GM08714 (cell line): ENCODE measurements around the gene CD55.

ENCODE experiments used
- H3K4me3 ChIP-seq: fragments of 200-500 bp; sonication (Bioruptor generic); 2 replicates; pipeline ENCODE4 v1.5.1; 2014; ENCODE audit warnings: mild to moderate bottlenecking, low read length, inconsistent platforms
- ZNF274 ChIP-seq: IDR thresholded peaks from 2 replicates; pipeline ENCODE4 v1.6.1; 2012; ENCODE audit warnings: mild to moderate bottlenecking, low read depth, low read length

Gene CD55, protein sequence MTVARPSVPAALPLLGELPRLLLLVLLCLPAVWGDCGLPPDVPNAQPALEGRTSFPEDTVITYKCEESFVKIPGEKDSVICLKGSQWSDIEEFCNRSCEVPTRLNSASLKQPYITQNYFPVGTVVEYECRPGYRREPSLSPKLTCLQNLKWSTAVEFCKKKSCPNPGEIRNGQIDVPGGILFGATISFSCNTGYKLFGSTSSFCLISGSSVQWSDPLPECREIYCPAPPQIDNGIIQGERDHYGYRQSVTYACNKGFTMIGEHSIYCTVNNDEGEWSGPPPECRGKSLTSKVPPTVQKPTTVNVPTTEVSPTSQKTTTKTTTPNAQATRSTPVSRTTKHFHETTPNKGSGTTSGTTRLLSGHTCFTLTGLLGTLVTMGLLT

DNA sequence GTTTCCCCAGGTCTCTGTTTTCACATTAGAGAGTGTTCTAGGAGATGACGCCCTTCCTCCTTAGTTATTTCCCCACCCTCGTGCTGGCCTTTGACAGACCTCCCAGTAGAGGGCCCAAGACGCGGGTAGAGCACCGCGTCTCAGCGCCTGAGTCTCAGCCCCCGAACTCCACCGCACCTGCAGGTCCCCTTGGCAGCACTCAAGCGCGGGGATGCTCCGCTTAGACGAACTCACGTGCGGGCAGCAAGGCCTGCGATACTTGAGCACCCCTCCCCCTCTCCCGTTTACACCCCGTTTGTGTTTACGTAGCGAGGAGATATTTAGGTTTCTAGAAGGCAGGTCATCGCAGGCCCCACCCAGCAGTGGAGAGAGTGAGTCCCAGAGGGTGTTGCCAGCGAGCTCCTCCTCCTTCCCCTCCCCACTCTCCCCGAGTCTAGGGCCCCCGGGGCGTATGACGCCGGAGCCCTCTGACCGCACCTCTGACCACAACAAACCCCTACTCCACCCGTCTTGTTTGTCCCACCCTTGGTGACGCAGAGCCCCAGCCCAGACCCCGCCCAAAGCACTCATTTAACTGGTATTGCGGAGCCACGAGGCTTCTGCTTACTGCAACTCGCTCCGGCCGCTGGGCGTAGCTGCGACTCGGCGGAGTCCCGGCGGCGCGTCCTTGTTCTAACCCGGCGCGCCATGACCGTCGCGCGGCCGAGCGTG is at the start of gene CD55:
Gene CD55, plus strand, starts transcription at position 600 of the 711 bp plus-strand sequence. Its CDS starts 88 bp downstream, at position 688.
- H3K4me3 ChIP-seq = peak within 1 kb of the TSS; percentile 76
- TF ChIP-seq ZNF274 = no peak

DNA sequence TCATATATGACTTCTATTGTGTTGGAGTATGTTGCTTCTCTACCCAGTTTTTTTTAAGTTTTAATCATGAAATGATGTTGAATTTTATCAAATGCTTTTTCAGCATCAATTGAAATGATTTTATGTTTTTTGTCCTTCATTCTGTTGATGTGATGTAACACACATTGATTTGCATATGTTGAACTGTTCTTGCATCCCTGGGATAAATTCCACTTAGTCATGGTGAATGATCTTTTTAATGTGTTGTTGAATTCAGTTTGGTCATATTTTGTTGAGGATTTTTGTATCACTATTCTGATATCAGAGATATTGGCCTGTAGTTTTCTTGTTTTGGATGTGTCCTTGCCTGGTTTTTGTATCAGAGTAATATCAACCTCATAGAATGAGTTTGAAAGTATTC is 46.6 kb upstream of the CD55 start:
- TF ChIP-seq ZNF274 = no peak
- no peak overlapping the region for H3K4me3 ChIP-seq

DNA sequence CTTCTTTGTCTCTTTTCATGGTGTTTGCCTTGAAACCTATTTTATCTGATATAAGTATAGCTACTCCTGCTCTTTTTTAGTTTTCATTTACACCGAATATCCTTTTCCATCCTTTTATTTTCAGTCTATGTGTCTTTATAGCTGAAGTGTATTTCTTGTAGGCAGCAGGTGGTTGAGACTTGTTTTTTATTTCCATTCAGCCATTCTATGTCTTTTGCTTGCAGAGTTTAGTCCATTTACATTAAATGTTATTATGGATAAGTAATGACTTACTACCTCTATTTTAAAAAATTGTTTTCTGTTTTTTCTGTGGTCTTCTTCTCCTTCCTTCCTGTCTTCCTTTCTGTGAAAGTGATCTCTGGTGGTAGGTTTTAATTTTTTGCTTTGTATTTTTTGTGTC is 45.0 kb upstream of the CD55 start:
- TF ChIP-seq ZNF274 = no peak
- no peak overlapping the region for H3K4me3 ChIP-seq

DNA sequence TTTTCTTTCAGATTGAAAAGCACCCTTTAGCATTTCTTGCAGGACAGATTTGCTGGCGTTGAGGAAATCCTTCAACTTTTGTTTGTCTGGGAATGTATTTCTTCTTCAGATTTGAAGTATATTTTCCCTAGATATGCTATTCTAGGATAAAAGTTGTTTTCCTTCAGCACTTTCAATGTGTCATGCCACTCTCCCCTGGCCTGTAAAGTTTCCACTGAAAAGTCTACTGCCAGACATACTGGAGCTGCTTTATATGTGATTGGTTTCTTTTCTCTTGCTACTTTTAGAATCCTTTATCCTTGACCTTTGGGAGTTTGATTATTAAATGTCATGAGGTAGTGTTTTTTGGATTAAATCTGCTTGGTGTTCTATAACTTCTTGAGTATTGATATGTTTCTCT is 44.2 kb upstream of the CD55 start:
- H3K4me3 ChIP-seq = no peak overlapping the region
- no peak for TF ChIP-seq ZNF274

DNA sequence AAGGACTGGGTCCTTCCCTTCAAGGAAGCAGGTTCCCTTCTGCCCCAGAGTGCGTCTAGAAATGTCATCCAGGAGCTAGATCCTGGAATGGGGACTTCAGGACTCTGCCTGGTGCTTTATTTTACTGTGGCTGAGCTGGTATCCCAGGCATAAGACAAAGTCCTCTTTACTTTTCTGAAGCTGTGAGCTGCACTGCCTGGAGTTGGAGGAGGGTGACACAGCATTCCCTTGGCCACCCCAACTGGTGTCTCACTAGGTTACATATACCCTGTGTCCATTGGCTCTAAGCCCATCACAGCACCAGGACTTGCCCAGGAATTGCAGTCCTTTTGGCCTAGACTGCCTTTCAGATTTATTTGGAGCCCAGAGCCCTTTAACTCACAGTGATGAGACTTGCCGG is 41.8 kb upstream of the CD55 start:
- no peak for TF ChIP-seq ZNF274
- no peak overlapping the region for H3K4me3 ChIP-seq

DNA sequence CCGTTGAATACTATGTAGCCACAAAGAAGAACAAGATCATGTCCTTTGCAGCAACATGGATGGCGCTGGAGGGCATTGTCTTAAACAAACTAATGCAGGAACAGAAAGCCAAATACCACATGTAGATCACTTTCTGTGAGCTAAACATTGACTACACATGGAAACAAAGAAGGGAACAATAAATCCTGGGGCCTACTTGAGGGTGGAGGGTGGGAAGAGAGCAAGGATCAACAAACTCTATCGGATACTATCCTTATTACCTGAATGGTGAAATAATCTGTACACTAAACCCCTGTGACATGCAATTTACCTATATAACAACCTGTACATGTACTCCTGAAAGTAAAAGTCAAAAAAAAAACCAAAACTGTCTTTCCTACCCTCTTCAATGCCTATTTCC is 40.8 kb upstream of the CD55 start:
- no peak for TF ChIP-seq ZNF274

DNA sequence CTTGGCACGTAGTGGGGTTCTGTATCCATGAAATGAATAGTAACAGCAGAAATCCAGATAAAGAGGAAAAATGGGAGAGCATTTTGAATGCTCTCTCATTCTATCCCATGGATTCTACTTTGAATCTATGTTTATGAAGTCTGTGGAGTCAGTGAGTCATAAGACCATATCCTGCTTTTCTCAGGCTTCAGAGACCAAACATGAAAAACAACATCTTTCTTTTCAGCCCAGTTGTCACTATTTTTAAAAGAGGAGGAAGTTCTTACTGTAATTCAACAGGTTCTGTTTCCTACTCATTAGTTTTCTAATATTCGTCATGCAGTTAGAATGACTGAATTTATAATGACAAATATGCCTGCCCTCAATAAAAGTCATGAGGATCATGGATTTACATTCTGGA is 39.4 kb upstream of the CD55 start:
- H3K4me3 ChIP-seq = no peak overlapping the region
- no peak for TF ChIP-seq ZNF274

More for the DNA sequence above, 40.8 kb upstream of the CD55 start:
- H3K4me3 ChIP-seq = no peak overlapping the region

DNA sequence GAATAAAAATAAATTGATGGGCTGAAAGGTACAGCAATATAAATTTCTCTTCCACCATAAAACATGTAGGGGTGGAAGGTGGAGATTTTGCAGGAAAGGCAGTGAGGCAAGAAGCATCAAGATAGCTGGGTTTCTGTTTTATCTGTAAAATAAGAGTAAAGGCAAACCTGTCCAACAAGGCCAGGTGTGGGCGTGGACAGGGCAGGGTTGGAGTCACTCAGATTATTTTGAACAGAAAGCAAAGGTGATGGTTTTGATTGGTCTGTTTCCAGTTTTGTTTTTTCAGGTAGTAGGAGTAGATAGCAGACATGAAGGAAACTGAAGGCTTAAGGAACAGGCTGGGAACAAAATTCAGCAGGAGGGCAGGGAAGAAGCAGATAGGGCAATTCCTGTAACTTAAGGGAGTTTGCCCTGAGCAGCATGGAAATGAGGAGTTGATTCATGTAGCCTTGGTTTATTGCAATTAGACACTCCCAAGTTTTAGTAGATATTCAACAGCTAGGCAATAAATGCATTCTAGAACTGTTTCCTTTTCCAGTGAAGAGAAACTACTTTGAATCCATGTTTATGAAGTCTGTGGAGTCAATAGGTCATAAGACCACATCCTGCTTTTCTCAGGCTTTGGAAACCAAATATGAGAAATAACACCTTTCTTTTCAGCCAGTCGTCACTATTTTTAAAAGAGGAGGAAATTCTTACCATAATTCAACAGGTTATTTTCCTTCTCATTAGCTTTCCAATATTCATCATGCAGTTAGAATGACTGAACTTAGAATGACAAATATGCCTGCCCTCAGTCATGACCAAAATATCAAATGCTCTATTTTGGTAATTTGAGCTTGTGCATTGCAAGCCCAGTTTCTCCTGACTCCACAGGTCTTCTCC is 38.7 kb upstream of the CD55 start:
- TF ChIP-seq ZNF274 = no peak
- no peak overlapping the region for H3K4me3 ChIP-seq

DNA sequence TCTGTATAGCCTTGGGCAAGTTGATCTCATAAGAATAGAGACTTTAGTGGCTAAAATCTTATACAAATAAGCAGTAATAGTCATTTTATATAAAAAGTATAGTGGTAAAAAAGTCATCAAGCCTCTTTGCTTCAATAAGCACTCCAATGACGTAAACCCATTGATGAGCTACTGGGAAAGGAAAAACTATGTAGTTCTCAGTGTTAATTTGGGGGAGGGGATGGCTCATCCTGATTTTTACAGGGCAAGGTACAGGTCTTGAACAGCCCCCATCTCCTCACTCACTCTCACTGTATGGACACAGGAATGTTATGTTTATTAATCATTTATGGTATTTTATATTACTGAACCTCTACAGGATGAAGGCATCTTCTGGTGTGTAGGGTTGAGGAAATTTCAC is 38.1 kb upstream of the CD55 start:
- TF ChIP-seq ZNF274 = no peak
- H3K4me3 ChIP-seq = no peak overlapping the region

DNA sequence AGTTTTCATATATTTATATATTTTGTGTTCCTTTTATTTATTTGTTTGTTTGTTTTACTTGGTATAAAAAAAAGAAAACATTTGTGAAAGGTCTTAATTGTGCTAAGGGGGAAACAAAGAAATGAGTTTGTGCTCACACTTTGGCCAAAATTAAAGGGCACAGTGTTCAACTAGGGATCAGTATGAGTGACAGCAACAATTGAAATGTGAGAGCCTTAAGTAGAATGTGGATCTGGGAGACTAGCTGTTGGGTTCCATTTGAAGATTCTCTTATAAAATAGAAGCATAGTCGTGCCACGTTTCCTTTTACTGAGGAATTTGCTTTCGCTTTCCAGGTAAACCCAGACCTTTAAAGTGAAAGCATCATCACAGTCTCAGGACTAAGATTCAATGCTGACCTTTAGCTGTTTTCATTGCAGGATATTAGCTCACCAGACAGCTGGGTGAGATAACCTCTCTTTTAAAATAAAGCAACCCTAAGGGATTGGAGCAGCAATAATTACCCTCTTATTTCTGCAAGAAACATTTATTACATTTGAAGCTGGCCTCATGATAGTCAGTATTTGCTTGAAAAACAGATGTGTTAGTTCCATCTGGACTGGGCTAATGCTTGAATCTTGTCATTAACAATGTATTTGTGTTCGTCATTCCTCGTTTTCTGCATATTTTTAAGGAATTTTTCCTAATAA is 37.1 kb upstream of the CD55 start:
- no peak for TF ChIP-seq ZNF274
- H3K4me3 ChIP-seq = no peak overlapping the region

DNA sequence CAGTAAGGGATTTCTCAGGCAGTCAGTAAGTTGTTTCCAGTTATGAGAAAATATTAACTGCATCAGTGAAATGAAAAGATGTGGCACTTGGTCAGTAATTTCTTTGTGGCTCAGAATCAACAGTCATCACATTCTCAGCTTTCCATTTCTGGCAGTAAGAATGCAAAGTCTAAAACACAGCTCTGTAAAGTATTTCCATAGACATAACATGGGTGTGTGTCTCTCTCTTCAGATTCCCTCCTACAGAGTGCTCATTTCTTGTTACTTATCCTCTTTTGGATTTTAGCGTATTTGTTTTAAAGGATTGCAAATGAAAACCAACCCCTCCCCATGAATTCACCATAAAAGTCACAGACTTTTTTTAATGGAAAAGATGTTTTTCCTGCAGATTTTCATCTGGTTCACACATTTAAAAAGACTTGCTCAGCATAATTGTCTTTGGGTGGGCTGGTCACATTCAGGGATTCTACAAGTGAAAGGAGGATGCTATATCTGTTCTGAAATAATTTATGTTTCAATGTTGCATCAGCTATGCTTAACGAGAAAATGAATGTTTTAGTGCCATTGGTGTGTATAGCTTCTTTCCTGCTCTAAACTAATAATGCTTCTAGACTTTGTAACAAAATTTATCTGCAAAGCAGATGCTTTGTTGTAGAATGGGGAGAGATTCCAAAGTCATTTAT is 34.6 kb upstream of the CD55 start:
- TF ChIP-seq ZNF274 = no peak

DNA sequence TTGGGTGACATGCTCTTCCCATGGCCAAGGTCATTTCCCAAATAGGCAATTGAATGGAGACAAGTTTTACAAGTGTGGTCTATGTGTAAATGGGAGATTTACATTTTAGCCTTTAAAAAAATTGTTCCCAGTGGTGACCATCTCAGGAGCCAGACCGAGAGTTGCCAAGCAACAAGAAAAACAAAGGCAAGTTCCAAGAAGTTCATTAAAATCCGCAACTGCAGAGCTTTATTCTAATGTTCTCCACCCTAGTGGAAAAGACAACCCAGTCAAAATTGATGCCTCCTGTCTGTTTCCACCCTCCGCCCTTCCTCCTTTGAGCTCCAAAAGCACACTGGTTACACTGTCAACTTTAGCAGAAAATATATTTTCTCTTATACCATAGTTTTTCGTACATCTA is 33.2 kb upstream of the CD55 start:
- no peak overlapping the region for H3K4me3 ChIP-seq
- no peak for TF ChIP-seq ZNF274

More for the DNA sequence above, 34.6 kb upstream of the CD55 start:
- no peak overlapping the region for H3K4me3 ChIP-seq

DNA sequence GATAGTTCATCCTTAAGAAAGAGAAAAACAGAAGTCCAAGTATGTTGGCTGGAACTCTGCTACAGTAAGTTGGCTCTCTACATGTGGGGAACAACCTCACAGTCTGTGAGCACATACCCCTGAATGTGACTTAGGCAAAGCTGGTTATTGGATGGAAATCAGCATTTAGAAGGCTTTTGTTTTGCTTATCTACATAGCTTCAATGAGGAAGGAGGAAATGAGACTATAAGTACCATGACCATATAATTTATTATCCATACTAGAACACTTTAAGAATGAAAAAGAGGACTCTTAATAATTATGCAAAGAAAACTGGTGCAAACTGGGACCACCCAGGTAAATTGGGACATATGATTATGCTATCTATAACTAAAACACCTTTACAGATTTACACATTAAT is 31.7 kb upstream of the CD55 start:
- H3K4me3 ChIP-seq = no peak overlapping the region

More for the DNA sequence above, 31.7 kb upstream of the CD55 start:
- TF ChIP-seq ZNF274 = no peak
